ENCODE measurements around the gene DPF1.
A peak's percentile ranks its signal among the peaks of the same experiment; 100 is the strongest.
"Not testable (repeated sequence)": the region's sequence is repeated elsewhere in the genome, so short reads cannot be mapped to it uniquely, and the experiment has no call there.

The DPF1 gene

GRCh38 chr19:38239816-38240215 lies 15.8 kb upstream of the DPF1 start:
- TF ChIP-seq CTCF (IDR thresholded peaks at IDR 0.05; ENCODE audit: borderline replicate concordance, control extremely low read depth, extremely low read depth, insufficient read depth, missing control alignments), result no peak
- DNase-seq (ENCODE audit: low spot score), result no peak
- in situ Hi-C loops (cut with MboI; ENCODE audit: low sequenced_read_pairs, unreplicated experiment), result loop anchor here (5.0 to 10.0 kb wide), 2 partner anchors 92 to 335 kb away; partner anchors contain the start of genes SIPA1L3 and WDR87

GRCh38 chr19:38234615-38235014 lies 10.6 kb upstream of the DPF1 start:
- TF ChIP-seq CTCF (IDR thresholded peaks at IDR 0.05; ENCODE audit: borderline replicate concordance, control extremely low read depth, extremely low read depth, insufficient read depth, missing control alignments), result no peak
- in situ Hi-C loops (cut with MboI; ENCODE audit: low sequenced_read_pairs, unreplicated experiment), result loop anchor here (5.0 to 10.0 kb wide), 2 partner anchors 98 to 330 kb away; partner anchors contain the start of genes SIPA1L3 and WDR87
- DNase-seq (ENCODE audit: low spot score), result no peak

DNA sequence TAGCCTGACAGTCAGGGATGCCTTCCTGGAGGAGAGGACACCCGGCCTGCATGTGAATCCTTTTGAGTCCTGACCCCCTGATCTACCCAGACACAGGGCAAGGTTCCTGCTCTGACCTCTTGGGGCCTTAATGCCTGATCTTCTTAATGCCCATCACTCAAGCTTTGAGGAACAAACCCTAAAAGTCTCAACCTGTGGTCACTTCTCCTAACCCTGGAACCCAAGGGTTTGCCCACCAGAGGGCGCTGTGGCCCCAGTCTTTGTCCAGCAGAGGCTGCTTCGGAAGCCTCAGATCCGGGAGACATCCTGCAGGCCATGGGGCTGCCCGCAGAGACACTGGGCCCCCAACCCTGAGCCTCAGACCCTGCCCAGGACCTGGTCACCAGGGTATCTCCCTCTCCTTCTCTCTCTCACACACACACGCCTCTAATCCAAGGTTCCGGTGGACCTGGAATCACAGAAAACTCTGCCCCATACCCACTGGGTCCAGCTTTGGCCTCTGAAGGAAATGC lies 9.8 kb upstream of the DPF1 start:
- DNase-seq (ENCODE audit: low spot score), result peak; percentile 90
- TF ChIP-seq CTCF (IDR thresholded peaks at IDR 0.05; ENCODE audit: borderline replicate concordance, control extremely low read depth, extremely low read depth, insufficient read depth, missing control alignments), result peak; percentile 85
- in situ Hi-C loops (cut with MboI; ENCODE audit: low sequenced_read_pairs, unreplicated experiment), result loop anchor here (10.0 kb wide), 1 partner anchor 329 kb away; the partner anchor contains the start of genes SIPA1L3 and WDR87

DNA sequence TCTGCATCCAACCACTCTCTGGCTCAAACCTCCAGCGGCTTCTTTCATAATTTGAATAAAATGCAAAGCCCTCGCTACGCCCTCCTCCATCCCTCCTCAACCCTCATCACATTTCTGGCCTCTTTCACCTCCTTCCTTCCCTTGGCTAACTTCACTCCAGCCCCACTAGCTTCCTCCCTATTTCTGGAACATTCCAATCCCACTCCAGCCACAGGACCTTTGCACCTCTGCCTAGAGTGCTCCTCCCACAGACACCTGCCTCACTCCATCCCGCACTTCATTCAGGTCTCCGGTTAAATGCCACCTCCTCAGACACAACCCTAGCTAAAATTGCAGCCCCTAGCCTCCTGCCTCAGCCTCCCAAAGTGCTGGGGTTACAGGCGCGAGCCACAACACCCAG lies 7.9 kb upstream of the DPF1 start:
- in situ Hi-C loops (cut with MboI; ENCODE audit: low sequenced_read_pairs, unreplicated experiment), result loop anchor here (10.0 kb wide), 1 partner anchor 327 kb away; the partner anchor contains the start of genes SIPA1L3 and WDR87
- no peak for TF ChIP-seq CTCF (IDR thresholded peaks at IDR 0.05; ENCODE audit: borderline replicate concordance, control extremely low read depth, extremely low read depth, insufficient read depth, missing control alignments)
- no peak for DNase-seq (ENCODE audit: low spot score)

DNA sequence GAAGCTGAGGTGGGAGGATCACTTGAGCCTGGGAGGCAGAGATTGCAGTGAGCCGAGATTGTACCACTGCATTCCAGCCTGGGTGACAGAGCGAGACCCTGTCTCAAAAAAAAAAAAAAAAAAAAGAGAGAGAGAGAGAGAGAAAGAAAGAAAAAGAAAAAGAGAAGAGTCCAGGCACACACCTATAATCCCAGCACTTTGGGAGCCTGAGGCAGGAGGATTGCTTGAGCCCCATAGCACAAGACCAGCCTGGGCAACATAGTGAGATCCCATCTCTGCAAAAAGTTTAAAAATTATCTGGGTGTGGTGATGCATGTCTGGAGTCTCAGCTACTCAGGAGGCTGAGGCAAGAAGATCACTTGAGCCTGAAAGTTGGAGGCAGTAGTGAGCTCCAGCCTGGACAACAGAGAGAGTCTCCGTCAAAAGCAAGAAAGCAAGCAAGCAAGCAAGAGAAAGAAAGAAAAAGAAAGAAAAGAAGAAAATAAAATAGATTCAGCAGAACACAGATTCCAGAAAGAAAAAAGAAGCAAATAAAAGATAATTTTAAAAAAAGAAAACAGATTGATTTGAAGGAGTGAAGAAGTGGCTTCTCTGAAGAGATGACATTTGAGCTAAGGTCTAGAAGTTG lies 6.6 kb upstream of the DPF1 start:
- in situ Hi-C loops (cut with MboI; ENCODE audit: low sequenced_read_pairs, unreplicated experiment), result loop anchor here (10.0 kb wide), 1 partner anchor 326 kb away; the partner anchor contains the start of genes SIPA1L3 and WDR87

GRCh38 chr19:38229585-38230073 lies 5.6 kb upstream of the DPF1 start:
- in situ Hi-C loops (cut with MboI; ENCODE audit: low sequenced_read_pairs, unreplicated experiment), result loop anchor here (10.0 kb wide), 1 partner anchor 325 kb away; the partner anchor contains the start of genes SIPA1L3 and WDR87
- peak; percentile 93 for DNase-seq (ENCODE audit: low spot score)
- peak; percentile 21 for TF ChIP-seq CTCF (IDR thresholded peaks at IDR 0.05; ENCODE audit: borderline replicate concordance, control extremely low read depth, extremely low read depth, insufficient read depth, missing control alignments)

More for the DNA sequence above, 6.6 kb upstream of the DPF1 start:
- not testable (repeated sequence) for DNase-seq (ENCODE audit: low spot score)
